HepG2 (cell line): ENCODE data around the gene NFATC2. TPM values are rescaled to one million over a fixed set of nuclear protein-coding genes. Genes with fewer than 3 reads are reported as not detected.
A peak's percentile ranks its signal among the peaks of the same experiment; 100 is the strongest.

Experiments
- ATAC-seq: fragments of 200-7000 bp; cut with Tn5 transposase; 3 replicates; pipeline ENCODE4 v1.9.1; 2020; ENCODE audit warnings: mild to moderate bottlenecking, moderate library complexity
- BruUV-seq: library from RNA; stranded (reverse); fragments of 400-500 nt; replicated peaks from 2 replicates; lab custom pipeline; 2021; lab: Mats Ljungman, UMichigan
- CTCF ChIA-PET: fragments of 300-600 bp; formaldehyde crosslinking; extraction: SDS; loops from one replicate; lab custom pipeline; 2021; ENCODE audit warnings: low total read pairs, inconsistent platforms, low intra/inter-chr PET ratio; lab: Yijun Ruan, JAX
- POLR2A ChIA-PET: fragments of 350-600 bp; sonication (Branson Sonifier 250); formaldehyde crosslinking; loops from one replicate; lab custom pipeline; 2020; ENCODE audit warnings: antibody characterized with exemption, inconsistent platforms; lab: Yijun Ruan, JAX
- DNase-seq: peaks from one replicate; pipeline ENCODE4 v3.0.0-alpha.2; 2015; ENCODE audit warnings: low spot score
- FAIRE-seq: peaks from 3 replicates; lab custom pipeline; 2011; peaks lifted over from hg19 to GRCh38; lab: Jason Lieb, UNC
- H2AFZ ChIP-seq: one replicate; pipeline ENCODE4 v1.6.1; 2011; ENCODE audit warnings: low read length, inconsistent platforms
- H3K27ac ChIP-seq: fragments of 300-600 bp; 3 replicates; pipeline ENCODE4 v1.8.0; 2011; ENCODE audit warnings: mixed run types, mild to moderate bottlenecking, mixed read lengths, low read length, inconsistent platforms; ENCODE audit not compliant: insufficient read depth; ENCODE audit errors: extremely low read length
- H3K27me3 ChIP-seq, 2 experiments: fragments of 200-600 bp in 1 of 2; 2 replicates in 1 of 2; 3 replicates in 1 of 2; pipeline versions ENCODE4 v1.6.0 to v1.8.0; 2011; ENCODE audit warnings: low read length in 2 of 2, mild to moderate bottlenecking in 2 of 2, moderate library complexity in 2 of 2, inconsistent platforms in 1 of 2; ENCODE audit not compliant: insufficient read depth in 2 of 2, control insufficient read depth in 1 of 2
- H3K36me3 ChIP-seq, 2 experiments: fragments of 200-600 bp in 1 of 2; replicated peaks in 1 of 2; 2 replicates in 1 of 2; 3 replicates in 1 of 2; pipeline versions ENCODE4 v1.5.1 to v1.8.0; 2011; ENCODE audit warnings: low read length in 2 of 2, inconsistent platforms in 1 of 2; ENCODE audit not compliant: insufficient read depth in 2 of 2, control insufficient read depth in 1 of 2
- H3K4me1 ChIP-seq: 2 replicates; pipeline ENCODE4 v1.5.1; 2012; ENCODE audit warnings: low read length, inconsistent platforms; ENCODE audit not compliant: insufficient read depth
- H3K4me2 ChIP-seq: 2 replicates; pipeline ENCODE4 v1.6.0; 2011; ENCODE audit warnings: low read depth, low read length, inconsistent platforms
- H3K4me3 ChIP-seq, 3 experiments: fragments of 200-600 bp in 1 of 3; sonication (generic), shearing (Covaris generic) in 1 of 3; replicated peaks in 1 of 3; 2 replicates each; pipeline ENCODE4 v1.5.1; 2011 to 2016; ENCODE audit warnings: low read length in 3 of 3, inconsistent platforms in 2 of 3, low read depth in 2 of 3, mild to moderate bottlenecking in 2 of 3, control low read depth in 1 of 3, mixed read lengths in 1 of 3; ENCODE audit not compliant: insufficient read depth in 1 of 3
- H3K79me2 ChIP-seq: one replicate; pipeline ENCODE4 v1.6.1; 2011; ENCODE audit warnings: low read length, inconsistent platforms; ENCODE audit not compliant: insufficient read depth
- H3K9ac ChIP-seq: 2 replicates; pipeline ENCODE4 v1.6.0; 2011; ENCODE audit warnings: mild to moderate bottlenecking, low read depth, low read length, inconsistent platforms; ENCODE audit not compliant: insufficient read depth
- H3K9me3 ChIP-seq: 2 replicates; pipeline ENCODE4 v1.5.1; 2012; ENCODE audit warnings: mild to moderate bottlenecking, low read length
- H4K20me1 ChIP-seq: 2 replicates; pipeline ENCODE4 v1.6.0; 2011; ENCODE audit warnings: inconsistent platforms, mild to moderate bottlenecking, low read length, moderate library complexity; ENCODE audit not compliant: insufficient read depth
- FOXO4 ChIP-seq: sonication (generic); formaldehyde crosslinking; conservative IDR thresholded peaks from 2 replicates; pipeline ENCODE4 v1.8.1; 2023; ENCODE audit warnings: missing genetic modification reagents
- GFI1 ChIP-seq: sonication (generic); formaldehyde crosslinking; IDR thresholded peaks from 2 replicates; pipeline ENCODE4 v1.5.0; 2020; ENCODE audit warnings: missing genetic modification reagents, mild to moderate bottlenecking, borderline replicate concordance
- MATR3 ChIP-seq: sonication (generic); formaldehyde crosslinking; IDR thresholded peaks from 2 replicates; pipeline ENCODE4 v1.4.0; 2020; ENCODE audit warnings: missing genetic modification reagents
- NCOA2 ChIP-seq: sonication (generic); formaldehyde crosslinking; IDR thresholded peaks from 2 replicates; pipeline ENCODE4 v1.8.0; 2022; ENCODE audit warnings: inconsistent platforms
- THRA ChIP-seq: sonication (generic); formaldehyde crosslinking; IDR thresholded peaks from 2 replicates; pipeline ENCODE4 v1.4.0; 2020; ENCODE audit warnings: missing genetic modification reagents, borderline replicate concordance
- ZNF263 ChIP-seq: sonication (generic); formaldehyde crosslinking; IDR thresholded peaks from 2 replicates; pipeline ENCODE4 v1.4.0; 2020; ENCODE audit warnings: missing genetic modification reagents
- ZNF264 ChIP-seq: sonication (generic); formaldehyde crosslinking; IDR thresholded peaks from 2 replicates; pipeline ENCODE4 v1.4.0; 2020; ENCODE audit warnings: missing genetic modification reagents
- ZSCAN5A ChIP-seq: sonication (generic); formaldehyde crosslinking; IDR thresholded peaks from 2 replicates; pipeline ENCODE4 v1.8.0; 2022; ENCODE audit warnings: mild to moderate bottlenecking, missing genetic modification reagents, borderline replicate concordance
- WGBS: methylation state at CpG from one replicate; pipeline ENCODE4 v1.1.6; 2017; ENCODE audit warnings: low lambda C conversion rate; 5-methylcytosine and 5-hydroxymethylcytosine counted together
- in situ Hi-C: cut with HindIII; loops from 2 replicates; pipeline ENCODE4 v1.10.0; 2017; ENCODE audit warnings: low pct_unique_long_range_greater_than_20kb; ENCODE audit not compliant: extremely low pct_ligation_motif_present
- intact Hi-C: fragments of 100-400 bp; cut with micrococcal nuclease; formaldehyde crosslinking; loops from one replicate; pipeline ENCODE4 v1.10.0; 2022; ENCODE audit not compliant: unreplicated experiment
- polyA plus RNA-seq, 8 experiments: library from polyadenylated mRNA; depleted of rRNA in 3 of 8; stranded (reverse) in 7 of 8; unstranded in 1 of 8; fragments of >200 nt; fragmentation: Illumina TruSeq in 4 of 8; extraction: Trizol in 4 of 8; gene quantifications; 2 replicates each; pipeline versions ENCODE4 v1.2.1 to v1.2.3, GENCODE V29; 2011 to 2016; ENCODE audit warnings: low read depth in 4 of 8, missing spikeins in 1 of 8, mixed read lengths in 1 of 8; ENCODE audit not compliant: insufficient read depth in 1 of 8
- total RNA-seq, 5 experiments: library from RNA; depleted of rRNA; stranded (reverse); fragments of >200 nt; fragmentation: Illumina TruSeq; extraction: Trizol; gene quantifications; 2 replicates each; pipeline ENCODE4 v1.2.3, GENCODE V29; 2016; ENCODE audit warnings: low read depth in 1 of 5

Gene NFATC2
- total and polyA plus RNA-seq, 2 of the 13 experiments (the other 11 are each of a cell fraction or from before 2014, with no cell fraction given): 1.9 to 3.3 TPM

GRCh38 chr20:51579137-51579536 lies 36.6 kb upstream of the NFATC2 start:
- Histone ChIP-seq H3K9me3 (no peaks in the 10 kb centered on the region), H3K79me2 (no peaks in the 10 kb centered on the region), H3K27me3 (peaks cover 0 to 49% of the 10 kb centered on the region in 2 experiments; a peak in 2 of 5 replicates), H2AFZ (no peak overlapping the region), H3K9ac (no peak overlapping the region), H3K27ac (no peak overlapping the region), H3K4me3 (no peak overlapping the region), H3K36me3 (no peaks in the 10 kb centered on the region), H3K4me1 (no peaks in the 10 kb centered on the region), H4K20me1 (no peaks in the 10 kb centered on the region), H3K4me2 (no peak overlapping the region)
- no peak for TF ChIP-seq MATR3 (CRISPR knock-in tag)
- TF ChIP-seq THRA (CRISPR knock-in tag): no peak
- no peak for TF ChIP-seq ZNF264 (CRISPR knock-in tag)
- 0 out of 2 replicates have a peak, but pooled peaks have one; percentile 69 for TF ChIP-seq FOXO4 (CRISPR knock-in tag)
- TF ChIP-seq GFI1 (CRISPR knock-in tag): no peak
- TF ChIP-seq ZNF263: no peak
- TF ChIP-seq NCOA2 (CRISPR knock-in tag): no peak
- TF ChIP-seq ZSCAN5A: no peak
- DNase-seq (no peak), ATAC-seq (peak; percentile 20), FAIRE-seq (no peak)
- in situ Hi-C loops (loop anchor here (25.0 kb wide), 1 partner anchor 592 kb away; no protein-coding TSS in a partner anchor), intact Hi-C loops (no loop called here)
- 40% methylated on average over 8 of the region's 8 CpGs for WGBS
- BruUV-seq: no TSS peak
- CTCF ChIA-PET: no interaction called here
- POLR2A ChIA-PET: no interaction called here
